ENCODE measurements around the gene USO1.
"Not testable (repeated sequence)": the region's sequence is repeated elsewhere in the genome, so short reads cannot be mapped to it uniquely, and the experiment has no call there.

The USO1 gene

DNA sequence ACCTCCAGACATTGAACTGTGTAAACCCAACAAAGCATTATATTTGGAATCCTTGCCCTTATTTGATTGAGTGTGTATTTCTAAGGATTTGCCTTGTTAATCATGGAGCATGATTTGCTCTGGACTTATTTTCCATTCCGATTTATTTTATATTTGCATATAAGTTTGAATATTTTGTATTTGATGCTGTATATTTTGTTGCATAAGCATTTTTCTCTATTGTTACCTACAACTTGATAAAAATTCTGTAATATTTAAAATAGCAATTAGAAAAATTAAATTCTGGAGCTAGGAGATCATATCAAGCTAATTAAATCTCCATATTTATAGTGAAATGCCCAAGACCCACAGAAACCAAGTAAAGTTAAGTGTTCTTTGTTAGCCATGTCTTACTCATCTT lies 47.2 kb downstream of the USO1 start:
- no peak for DNase-seq

- no peak for DNase-seq
Observed at GRCh38 chr4:75777589-75777988, 53.2 kb downstream of the USO1 start.

DNA sequence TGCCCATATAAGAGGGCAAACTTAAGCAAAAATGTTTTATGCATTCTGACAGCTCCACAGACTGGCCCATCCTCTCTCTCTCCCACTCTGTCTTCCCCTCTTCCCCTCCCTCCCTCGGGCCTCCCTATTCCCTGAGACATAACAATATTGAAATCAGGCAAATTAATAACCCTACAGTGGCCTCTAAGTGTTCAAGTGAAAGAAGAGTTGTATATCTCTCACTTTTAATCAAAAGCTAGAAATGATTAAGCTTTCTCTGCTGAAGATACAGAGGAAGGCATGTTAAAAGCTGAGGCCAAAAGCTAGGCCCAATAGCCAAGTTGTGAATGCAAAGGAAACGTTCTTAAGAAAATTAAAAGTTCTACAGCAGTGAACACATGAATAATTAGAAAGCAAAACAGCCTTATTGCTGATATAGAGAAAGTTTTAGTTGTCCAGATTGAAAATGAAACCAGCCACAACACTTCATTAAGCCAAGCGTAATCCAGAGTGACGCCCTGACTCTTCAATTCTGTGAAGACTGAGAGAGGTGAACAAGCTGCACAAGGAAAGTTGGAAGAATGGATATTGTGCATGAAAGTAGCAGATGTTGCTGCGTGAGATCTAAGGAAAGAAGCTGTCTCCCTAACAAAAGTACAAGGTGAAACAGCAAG lies 54.9 kb downstream of the USO1 start:
- no peak for DNase-seq

GRCh38 chr4:75781305-75781704 lies 56.9 kb downstream of the USO1 start:
- DNase-seq: no peak

GRCh38 chr4:75786526-75786925 lies 62.1 kb downstream of the USO1 start:
- DNase-seq: no peak

- DNase-seq: no peak
Observed at GRCh38 chr4:75786938-75787337, 62.6 kb downstream of the USO1 start.

DNA sequence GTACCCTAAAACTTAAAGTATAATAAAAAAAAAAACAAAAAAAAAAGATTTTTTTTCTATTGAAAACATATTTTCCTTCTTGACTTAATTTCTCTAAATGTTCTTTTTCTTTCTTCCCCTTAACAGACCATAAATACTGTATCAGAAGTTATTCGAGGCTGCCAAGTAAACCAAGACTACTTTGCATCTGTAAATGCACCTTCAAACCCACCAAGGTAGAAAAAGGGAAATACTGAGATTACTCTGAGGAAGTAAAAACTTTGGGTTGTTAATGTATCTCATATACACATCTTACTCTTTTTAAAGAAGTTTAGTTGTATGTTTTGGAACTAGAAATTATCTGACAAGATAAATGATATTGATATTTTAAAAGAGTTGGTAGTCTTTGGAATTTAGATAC lies 65.6 kb downstream of the USO1 start:
- no peak for DNase-seq

- DNase-seq: no peak
Observed at GRCh38 chr4:75800972-75801371, 76.6 kb downstream of the USO1 start.

GRCh38 chr4:75806035-75806434 lies 81.7 kb downstream of the USO1 start:
- not testable (repeated sequence) for DNase-seq

DNA sequence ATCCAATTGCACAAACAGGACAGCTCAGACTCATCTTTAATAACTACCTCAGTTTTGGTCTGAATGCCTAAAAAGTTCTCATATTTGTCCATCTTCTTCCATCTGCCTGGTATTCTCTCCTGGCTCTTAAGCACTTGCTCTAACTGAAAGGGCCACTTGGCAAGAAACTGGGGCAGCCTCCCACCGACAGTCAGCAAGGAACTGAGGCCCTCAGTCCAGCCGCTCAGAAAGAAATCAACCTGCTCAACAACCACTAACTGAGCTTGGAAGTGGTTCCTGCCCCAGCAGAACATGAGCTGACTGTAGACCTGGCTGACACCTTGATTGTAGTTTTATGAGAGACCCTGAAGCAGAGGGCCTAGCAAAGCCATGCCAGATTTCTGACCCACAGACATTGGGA lies 93.5 kb downstream of the USO1 start:
- no peak for DNase-seq

DNA sequence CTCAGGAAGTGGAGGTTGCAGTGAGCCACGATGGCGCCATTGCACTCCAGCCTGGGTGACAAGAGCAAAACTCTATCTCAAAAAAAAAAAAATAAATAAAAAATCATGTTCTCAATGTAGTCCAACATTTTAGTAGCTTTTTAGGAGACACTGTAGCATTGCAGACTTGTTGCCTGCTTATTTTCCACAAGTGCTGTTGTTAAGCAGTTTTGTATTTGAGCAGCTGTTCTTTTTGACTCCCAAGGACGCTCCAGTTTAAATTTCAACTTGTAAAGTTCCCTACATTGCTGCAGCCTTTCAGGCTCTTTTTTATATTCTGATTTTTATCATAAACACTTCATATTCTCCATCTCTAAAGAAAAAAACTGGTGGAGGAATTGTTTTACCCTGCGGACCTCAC lies 94.7 kb downstream of the USO1 start:
- no peak for DNase-seq

DNA sequence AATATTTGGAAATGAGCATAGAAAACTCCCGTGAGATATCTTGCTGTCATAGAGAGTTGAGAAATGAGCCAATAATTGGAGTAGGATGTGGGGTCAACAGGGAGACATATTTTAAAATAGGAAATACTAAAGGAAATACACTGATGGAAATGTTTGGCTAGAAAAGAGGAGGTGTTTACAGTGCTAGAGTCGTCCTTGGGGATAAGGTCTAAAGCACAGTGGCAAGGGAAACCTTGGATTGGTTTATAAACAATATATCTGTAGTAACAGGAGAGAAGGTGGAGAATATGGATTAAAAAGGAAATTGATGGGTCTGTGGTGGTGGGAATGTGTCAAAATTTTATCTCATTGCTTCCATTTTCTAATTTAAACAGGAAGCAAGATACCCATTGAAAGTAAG lies 95.8 kb downstream of the USO1 start:
- no peak for DNase-seq

- no peak for DNase-seq
Observed at GRCh38 chr4:75820676-75821075, 96.3 kb downstream of the USO1 start.

GRCh38 chr4:75821216-75821615 lies 96.8 kb downstream of the USO1 start:
- no peak for DNase-seq

GRCh38 chr4:75821966-75822365 lies 97.6 kb downstream of the USO1 start:
- no peak for DNase-seq

DNA sequence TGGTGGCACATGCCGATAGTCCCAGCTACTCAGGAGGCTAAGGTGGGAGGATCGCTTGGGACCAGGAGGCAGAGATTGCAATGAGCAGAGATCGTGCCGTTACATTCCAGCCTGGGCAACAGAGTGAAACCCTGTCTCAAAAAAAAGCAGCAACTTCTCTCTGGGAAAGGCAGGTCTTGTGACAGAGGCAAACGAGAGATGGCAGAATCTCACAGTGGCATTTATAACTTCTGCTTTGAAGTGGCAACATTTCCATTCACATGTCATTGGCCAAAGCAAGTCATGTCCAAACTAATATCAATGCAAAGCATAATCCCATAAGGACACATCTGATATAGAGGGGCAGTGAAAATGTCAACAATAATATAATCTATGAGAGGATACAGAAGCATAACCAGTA lies 98.0 kb downstream of the USO1 start:
- no peak for DNase-seq

DNA sequence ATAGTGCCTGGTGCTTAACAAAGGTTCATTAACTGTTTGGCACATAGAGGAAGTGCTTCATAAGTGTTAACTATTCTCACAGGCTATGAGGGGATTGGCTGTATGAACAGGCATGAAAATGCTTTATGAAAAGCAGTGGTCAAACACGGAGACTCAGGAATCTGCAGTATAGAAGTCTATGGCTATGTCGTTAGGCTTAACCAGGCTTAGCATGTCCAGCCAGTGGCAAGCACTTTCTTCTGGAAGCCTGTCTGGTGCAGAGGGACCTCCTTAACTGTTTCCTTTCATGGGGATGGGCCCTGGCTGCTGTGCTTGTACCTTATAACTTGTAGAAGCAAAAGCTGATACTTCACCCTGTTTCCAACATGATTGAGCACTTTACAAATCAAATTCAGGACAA lies 99.4 kb downstream of the USO1 start:
- no peak for DNase-seq

DNA sequence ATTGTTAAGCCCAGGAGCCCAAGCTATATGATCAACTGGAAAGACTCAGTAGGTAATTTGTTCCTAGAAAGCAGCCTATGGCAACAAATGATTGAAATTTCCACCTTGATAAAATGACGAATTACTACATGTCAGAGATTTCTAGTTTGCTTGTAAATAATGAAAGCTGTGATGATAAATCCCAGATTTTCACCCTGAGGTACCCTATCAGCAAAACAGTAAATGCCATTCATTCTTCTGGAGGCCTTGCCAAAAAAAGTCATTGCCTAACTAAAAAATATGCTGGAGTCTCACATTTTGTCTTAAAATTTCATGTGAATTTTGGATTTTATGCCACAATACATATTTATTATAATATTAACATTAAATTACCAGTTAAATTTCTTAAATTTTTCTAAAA lies 106.5 kb downstream of the USO1 start:
- DNase-seq: no peak

DNA sequence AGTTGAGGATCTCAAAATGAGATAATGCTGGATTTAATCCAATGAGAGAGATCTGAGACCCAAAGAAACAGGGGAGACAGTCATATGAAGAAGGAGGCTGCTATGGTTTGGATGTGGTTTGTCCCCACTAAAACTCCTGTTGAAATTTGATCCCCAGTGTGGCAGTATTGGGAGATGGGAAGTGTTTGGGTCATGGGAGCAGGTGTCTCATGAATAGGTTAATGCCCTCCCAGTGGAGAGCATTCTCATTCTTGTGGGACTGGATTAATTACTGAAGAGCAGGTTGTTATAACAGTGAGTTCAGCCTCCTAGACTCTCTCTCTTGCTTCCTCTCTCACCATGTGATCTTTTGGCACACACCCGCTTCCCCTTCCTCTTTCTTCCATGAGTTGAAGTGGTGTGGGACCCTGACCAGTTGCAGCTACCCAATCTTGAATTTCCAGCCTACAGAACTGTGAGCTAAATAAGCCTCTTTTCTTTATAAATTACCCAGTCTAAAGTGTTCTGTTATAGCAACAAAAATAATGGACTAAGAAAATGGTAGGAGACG lies 107.6 kb downstream of the USO1 start:
- no peak for DNase-seq

DNA sequence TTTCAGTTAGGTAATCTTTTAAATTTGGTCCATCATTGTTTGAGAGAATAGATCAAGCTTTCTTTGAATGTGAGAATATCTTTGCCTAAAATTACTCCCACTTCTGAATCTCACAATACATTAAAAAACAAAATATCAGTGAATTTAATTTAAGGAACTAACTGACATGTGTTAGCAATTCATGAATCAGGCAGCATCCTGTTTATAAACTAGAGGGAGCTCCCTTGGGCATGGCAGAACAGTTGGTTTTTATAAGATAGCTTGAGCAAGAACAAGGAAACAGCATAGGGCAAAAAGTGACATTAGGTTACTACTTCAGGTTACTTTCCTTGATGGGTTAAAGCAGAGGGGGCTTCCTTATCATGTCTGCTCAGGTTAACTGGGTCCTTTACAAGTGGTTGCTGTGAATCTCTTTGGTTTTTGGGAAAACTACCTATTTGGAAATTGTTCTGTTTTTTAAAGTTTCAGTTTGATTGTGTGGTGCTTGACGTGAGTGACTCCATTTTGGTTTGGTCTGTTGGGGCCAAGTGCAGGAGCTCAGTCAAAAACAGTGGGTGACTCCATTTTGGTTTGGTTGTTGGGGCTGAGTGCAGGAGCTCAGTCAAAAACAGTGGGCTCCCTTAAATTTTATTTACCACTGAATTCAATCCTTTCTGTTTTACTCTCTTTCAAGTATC lies 109.9 kb downstream of the USO1 start:
- DNase-seq: no peak

- no peak for DNase-seq
Observed at GRCh38 chr4:75834772-75835154, 110.4 kb downstream of the USO1 start.

DNA sequence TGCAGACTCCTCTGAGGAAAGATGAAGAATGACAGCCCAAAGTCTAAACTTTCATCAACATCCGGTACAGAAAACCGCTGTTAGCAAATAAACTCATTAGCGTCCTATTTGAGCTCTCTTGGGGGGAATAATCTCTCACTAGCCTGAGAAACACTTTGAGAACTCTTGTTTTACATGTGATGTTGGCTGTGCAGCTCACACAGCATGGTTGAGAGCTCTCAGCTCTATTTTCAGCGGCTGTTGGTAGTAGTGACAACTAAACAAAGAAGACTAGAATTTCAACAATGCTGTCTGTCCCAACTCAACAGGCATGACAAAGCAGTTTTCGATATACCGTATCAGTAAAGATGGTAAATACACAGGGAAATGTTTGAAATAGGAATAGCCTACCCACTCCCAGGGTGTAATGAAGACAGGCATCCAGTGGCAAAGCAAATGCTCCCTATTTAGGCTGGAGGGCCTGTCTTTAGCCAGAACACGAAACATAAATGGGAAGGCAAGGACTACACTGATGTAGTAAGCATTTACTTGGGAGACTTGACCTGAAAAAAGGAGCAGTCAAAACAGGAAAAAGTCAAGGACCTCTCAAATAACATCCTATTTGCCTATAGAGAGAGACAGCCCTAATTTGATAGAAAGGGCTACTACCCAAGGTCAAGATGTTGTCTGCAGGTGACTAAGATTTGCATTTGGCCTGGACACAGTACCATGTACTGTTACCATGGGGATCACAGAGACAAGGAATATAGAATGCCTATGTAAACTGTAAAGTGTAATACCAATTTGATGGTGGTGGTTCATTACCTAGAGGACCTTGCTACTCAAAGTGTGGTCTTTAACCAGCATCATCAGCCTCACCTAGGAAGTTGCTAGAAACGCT lies 117.5 kb downstream of the USO1 start:
- DNase-seq: no peak

- DNase-seq: no peak
Observed at GRCh38 chr4:75843596-75843995, 119.2 kb downstream of the USO1 start.

DNA sequence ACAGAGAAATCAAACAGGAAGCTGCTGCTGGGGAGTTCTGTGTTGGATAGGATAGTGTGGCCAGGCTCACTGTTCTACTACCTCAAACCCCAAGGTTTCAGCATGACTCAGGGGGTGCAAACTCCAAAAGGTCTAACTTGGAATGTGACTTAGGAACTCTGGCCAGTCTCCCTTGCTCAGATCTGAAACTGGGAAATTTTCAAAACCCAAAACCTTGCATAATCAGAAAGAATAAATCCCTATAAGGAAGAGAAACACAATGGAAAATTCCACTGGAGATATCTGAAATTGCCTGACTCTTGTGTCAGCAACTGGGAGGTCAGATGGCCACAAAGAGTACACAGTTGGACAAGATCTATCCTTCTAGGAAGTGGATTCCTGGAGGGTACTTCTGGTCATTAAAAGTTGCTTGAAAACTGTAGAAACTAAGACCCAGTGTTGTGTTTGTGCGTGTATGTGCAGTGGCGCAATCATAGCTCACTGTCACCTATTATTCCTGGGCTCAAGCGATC lies 119.8 kb downstream of the USO1 start:
- DNase-seq: no peak
